ENCODE data around the gene CLEC3B. TPM values are rescaled to one million over a fixed set of nuclear protein-coding genes. Genes with fewer than 3 reads are reported as not detected.

CLEC3B gene
- total and polyA plus RNA-seq, 2 donors (not counting 3 experiments of a cell fraction or from before 2014, with no cell fraction given): 1.8 TPM; not detected in 1

DNA sequence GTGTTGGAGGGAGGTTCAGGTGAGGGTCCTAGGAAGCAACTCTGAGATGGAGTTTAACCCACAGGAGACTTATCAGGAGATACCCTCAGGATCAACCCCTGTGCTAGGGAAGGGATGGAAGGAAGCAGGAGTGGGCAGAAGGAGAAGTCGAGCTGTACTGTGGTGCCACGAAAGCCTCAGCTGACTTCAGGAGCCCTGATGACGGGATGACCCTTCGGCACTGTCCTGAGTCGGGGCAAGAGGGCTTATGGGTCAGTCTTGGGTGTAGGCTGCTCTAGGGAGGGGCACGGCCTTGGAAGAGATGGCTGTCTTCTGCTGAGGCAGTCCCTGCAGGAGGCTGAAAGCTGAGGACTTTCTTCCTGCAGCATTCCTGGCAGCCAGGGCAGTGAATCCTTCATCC is 7.7 kb downstream of the CLEC3B start:
- H3K4me2 ChIP-seq (ENCODE audit: insufficient read depth, low read length): no peak overlapping the region
- intact Hi-C loops (cut with micrococcal nuclease) (no loop called here), dilution Hi-C loops (cut with MboI; ENCODE audit: extremely low pct_ligation_motif_present, low sequenced_read_pairs) (loop anchor here (25.0 kb wide), 1 partner anchor 479 kb away; no protein-coding TSS in a partner anchor)
- ChIA-PET POLR2A (no interaction called here), CTCF (interaction anchor here (1.0 to 1.4 kb wide), 2 partner anchors 466 to 477 kb away, joined by 3 to 6 read pairs; no protein-coding TSS in a partner anchor)
- no peaks in the 10 kb centered on the region for H3K4me1 ChIP-seq (ENCODE audit: control insufficient read depth, extremely low read depth, insufficient read depth, low read length)
- FAIRE-seq (no peak), DNase-seq (ENCODE audit: low read depth, low spot score) (no peak)
- no peak overlapping the region for H3K4me3 ChIP-seq (replicated peaks in 1 of 3; ENCODE audit: insufficient read depth in 1 of 3, low read depth in 1 of 3, low read length in 3 of 3)
- BruUV-seq (replicated peaks): no TSS peak
- H4K20me1 ChIP-seq (replicated peaks; ENCODE audit: control insufficient read depth, extremely low read depth, insufficient read depth, low read length): no peaks in the 10 kb centered on the region
- no peak overlapping the region for H3K9ac ChIP-seq (replicated peaks; ENCODE audit: extremely low read depth, insufficient read depth, low read length)
- no peaks in the 10 kb centered on the region for H3K27me3 ChIP-seq (ENCODE audit: control insufficient read depth in 2 of 2, insufficient read depth in 2 of 2, low read length in 2 of 2)
- H2AFZ ChIP-seq (ENCODE audit: low read depth, low read length): no peak overlapping the region
- H3K9me1 ChIP-seq (replicated peaks; ENCODE audit: control insufficient read depth, extremely low read depth, insufficient read depth, low read length): no peaks in the 10 kb centered on the region
- no peak for TF ChIP-seq POLR2AphosphoS5 (IDR thresholded peaks at IDR 0.05; ENCODE audit: insufficient read depth, low read depth, low read length)
- TF ChIP-seq, protein P1, sequence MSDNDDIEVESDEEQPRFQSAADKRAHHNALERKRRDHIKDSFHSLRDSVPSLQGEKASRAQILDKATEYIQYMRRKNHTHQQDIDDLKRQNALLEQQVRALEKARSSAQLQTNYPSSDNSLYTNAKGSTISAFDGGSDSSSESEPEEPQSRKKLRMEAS (IDR thresholded peaks at IDR 0.05; ENCODE audit: insufficient read depth, insufficient read length): no peak
- TF ChIP-seq MYC (IDR thresholded peaks at IDR 0.05; ENCODE audit: low read depth, low read length): no peak
- TF ChIP-seq JUN (IDR thresholded peaks at IDR 0.05; ENCODE audit: borderline replicate concordance, insufficient read depth, insufficient read length, low read depth): no peak
- TF ChIP-seq POLR2A (IDR thresholded peaks at IDR 0.05; ENCODE audit: low read depth, low read length): no peak
- no peak for TF ChIP-seq FOS (IDR thresholded peaks at IDR 0.05; ENCODE audit: borderline replicate concordance, insufficient read depth, low read length)
- TF ChIP-seq EZH2 (IDR thresholded peaks at IDR 0.05; ENCODE audit: borderline replicate concordance, low read depth, low read length, severe bottlenecking): no peak
- TF ChIP-seq GATA2 (IDR thresholded peaks at IDR 0.05; ENCODE audit: insufficient read depth, insufficient read length, low read depth, low read length): no peak
- TF ChIP-seq CTCF (IDR thresholded peaks at IDR 0.05; ENCODE audit: extremely low read depth in 1 of 2, insufficient read depth in 1 of 2, low read depth in 1 of 2, low read length in 2 of 2): no peak
- H3K36me3 ChIP-seq (ENCODE audit: control insufficient read depth in 2 of 2, extremely low read depth in 1 of 2, insufficient read depth in 2 of 2, low read length in 2 of 2): no peaks in the 10 kb centered on the region
- H3K79me2 ChIP-seq (ENCODE audit: control insufficient read depth, insufficient read depth, low read length): no peaks in the 10 kb centered on the region
- H3K9me3 ChIP-seq (replicated peaks; ENCODE audit: control insufficient read depth, insufficient read depth, low read length): no peaks in the 10 kb centered on the region
- no peak overlapping the region for H3K27ac ChIP-seq (ENCODE audit: insufficient read depth, low read depth, low read length)
